GM23338 (cell line): ENCODE data around the gene KCNQ5. TPM values are rescaled to one million over a fixed set of nuclear protein-coding genes. Genes with fewer than 3 reads are reported as not detected.

ENCODE experiments used
- ATAC-seq: fragments of 200-7000 bp; cut with Tn5 transposase; 3 replicates; pipeline ENCODE4 v1.9.1; 2020
- DNase-seq: peaks from one replicate; pipeline ENCODE4 v3.0.0-alpha.2; 2015; ENCODE audit warnings: low spot score
- H2AFZ ChIP-seq: fragments of 200-600 bp; sonication (generic); 2 replicates; pipeline ENCODE4 v1.8.0; 2016; ENCODE audit warnings: antibody characterized with exemption, mild to moderate bottlenecking, moderate library complexity
- H3F3A ChIP-seq: fragments of 200-600 bp; sonication (generic); replicated peaks from 2 replicates; pipeline ENCODE4 v1.8.0; 2017; ENCODE audit warnings: antibody characterized with exemption, mixed run types, low read depth
- H3K27ac ChIP-seq: fragments of 200-600 bp; sonication (generic); 2 replicates; pipeline ENCODE4 v1.6.1; 2016; ENCODE audit warnings: low read depth
- H3K27me3 ChIP-seq: fragments of 200-600 bp; sonication (generic); 2 replicates; pipeline ENCODE4 v1.8.0; 2016; ENCODE audit warnings: mild to moderate bottlenecking, mixed run types, moderate library complexity; ENCODE audit not compliant: insufficient read depth
- H3K36me3 ChIP-seq: fragments of 200-600 bp; sonication (generic); 2 replicates; pipeline ENCODE4 v1.8.0; 2016; ENCODE audit warnings: mild to moderate bottlenecking; ENCODE audit not compliant: insufficient read depth
- H3K4me1 ChIP-seq: fragments of 200-600 bp; sonication (generic); 2 replicates; pipeline ENCODE4 v1.8.0; 2016; ENCODE audit warnings: mild to moderate bottlenecking, moderate library complexity; ENCODE audit not compliant: insufficient read depth
- H3K4me2 ChIP-seq: fragments of 200-600 bp; sonication (generic); 2 replicates; pipeline ENCODE4 v1.7.1; 2017; ENCODE audit warnings: mixed run types
- H3K4me3 ChIP-seq: fragments of 200-600 bp; sonication (generic); 2 replicates; pipeline ENCODE4 v1.6.1; 2016; ENCODE audit warnings: mixed run types
- H3K79me2 ChIP-seq: fragments of 200-600 bp; sonication (generic); replicated peaks from 2 replicates; pipeline ENCODE4 v1.8.0; 2017; ENCODE audit warnings: mild to moderate bottlenecking; ENCODE audit not compliant: insufficient read depth
- H3K9me2 ChIP-seq: fragments of 200-600 bp; sonication (generic); 2 replicates; pipeline ENCODE4 v1.8.0; 2017; ENCODE audit not compliant: insufficient read depth
- H4K20me1 ChIP-seq: fragments of 200-600 bp; sonication (generic); replicated peaks from 2 replicates; pipeline ENCODE4 v1.8.0; 2017; ENCODE audit warnings: mild to moderate bottlenecking; ENCODE audit not compliant: insufficient read depth
- H3K27ac Mint-ChIP-seq: 2 replicates; pipeline ENCODE4 v1.8.0; 2020; ENCODE audit warnings: inconsistent platforms, mild to moderate bottlenecking, moderate library complexity, mixed read lengths
- H3K27me3 Mint-ChIP-seq: 3 replicates; pipeline ENCODE4 v1.8.0; 2022; ENCODE audit warnings: low read depth, mild to moderate bottlenecking, moderate library complexity, mixed read lengths, inconsistent platforms; ENCODE audit not compliant: insufficient read depth, poor library complexity
- H3K36me3 Mint-ChIP-seq: 3 replicates; pipeline ENCODE4 v1.8.0; 2021; ENCODE audit warnings: low read depth, mild to moderate bottlenecking, inconsistent platforms, moderate library complexity, mixed read lengths
- H3K4me1 Mint-ChIP-seq: 3 replicates; pipeline ENCODE4 v1.8.0; 2020; ENCODE audit warnings: mild to moderate bottlenecking, inconsistent platforms, mixed read lengths
- H3K4me3 Mint-ChIP-seq: 3 replicates; pipeline ENCODE4 v1.8.0; 2021; ENCODE audit warnings: moderate library complexity, mild to moderate bottlenecking, inconsistent platforms, mixed read lengths
- H3K9me3 Mint-ChIP-seq: 3 replicates; pipeline ENCODE4 v1.8.0; 2020; ENCODE audit warnings: moderate library complexity, mild to moderate bottlenecking, inconsistent platforms, mixed read lengths
- CREB1 ChIP-seq: fragments of 250-450 bp; sonication (Bioruptor Pico); IDR thresholded peaks from 2 replicates; pipeline ENCODE4 v1.5.0; 2020; ENCODE audit warnings: low read depth, mild to moderate bottlenecking, moderate library complexity
- CTCF ChIP-seq, 2 experiments: fragments of 200-600 bp in 1 of 2; sonication (generic) in 1 of 2; conservative IDR thresholded peaks; 2 replicates each; pipeline versions ENCODE4 v1.5.1 to v1.6.1; 2016 to 2017; ENCODE audit warnings: antibody characterized with exemption in 2 of 2, low read depth in 2 of 2, mild to moderate bottlenecking in 2 of 2, moderate library complexity in 1 of 2
- ETS1 ChIP-seq: IDR thresholded peaks from 2 replicates; pipeline ENCODE4 v1.6.1; 2016; ENCODE audit warnings: antibody characterized with exemption
- EZH2 ChIP-seq: fragments of 200-600 bp; sonication (generic); IDR thresholded peaks from one replicate; pipeline ENCODE4 v1.8.0; 2017; ENCODE audit warnings: antibody characterized with exemption, mild to moderate bottlenecking, low read depth; ENCODE audit not compliant: unreplicated experiment
- JUNB ChIP-seq: IDR thresholded peaks from one replicate; pipeline ENCODE4 v1.6.1; 2016; ENCODE audit warnings: antibody characterized with exemption; ENCODE audit not compliant: unreplicated experiment
- NANOG ChIP-seq: IDR thresholded peaks from 2 replicates; pipeline ENCODE4 v1.6.1; 2016; ENCODE audit warnings: antibody characterized with exemption, borderline replicate concordance
- POLR2AphosphoS5 ChIP-seq: IDR thresholded peaks from 2 replicates; pipeline ENCODE4 v1.6.1; 2016; ENCODE audit warnings: antibody characterized with exemption, low read depth
- REST ChIP-seq: IDR thresholded peaks from one replicate; pipeline ENCODE4 v1.6.1; 2018; ENCODE audit warnings: antibody characterized with exemption; ENCODE audit not compliant: unreplicated experiment
- STAT1 ChIP-seq: IDR thresholded peaks from one replicate; pipeline ENCODE4 v1.6.1; 2016; ENCODE audit warnings: antibody characterized with exemption; ENCODE audit not compliant: unreplicated experiment
- ZNF462 ChIP-seq: fragments of 250-450 bp; sonication (Bioruptor Pico); IDR thresholded peaks from 2 replicates; pipeline ENCODE4 v1.5.0; 2020; ENCODE audit warnings: mild to moderate bottlenecking, moderate library complexity
- polyA plus RNA-seq: library from polyadenylated mRNA; unstranded; fragments of >200 nt; fragmentation: Nextera tagmentation; extraction: Ambion mirVana; gene quantifications from 2 replicates; pipeline ENCODE4 v1.2.1, GENCODE V29; 2016
- total RNA-seq: library from RNA; depleted of rRNA; stranded (reverse); fragments of >200 nt; shearing (Covaris generic); gene quantifications from 2 replicates; pipeline ENCODE4 v1.2.3, GENCODE V29; 2014

KCNQ5 gene
- total and polyA plus RNA-seq, 2 experiments from 2014 or later, result 0.68 to 0.87 TPM

GRCh38 chr6:72787391-72788031 is 165.6 kb downstream of the KCNQ5 start:
- Histone ChIP-seq H3K79me2 (no peaks in the 10 kb centered on the region), H3K4me3 (no peak overlapping the region), H3F3A (no peaks in the 10 kb centered on the region), H2AFZ (no peak overlapping the region), H3K27ac (no peak overlapping the region), H3K4me1 (no peaks in the 10 kb centered on the region), H3K9me2 (no peaks in the 10 kb centered on the region), H3K4me2 (no peak overlapping the region), H3K27me3 (no peaks in the 10 kb centered on the region), H4K20me1 (no peaks in the 10 kb centered on the region), H3K36me3 (no peaks in the 10 kb centered on the region)
- H3K36me3 Mint-ChIP-seq, result no peaks in the 10 kb centered on the region
- H3K9me3 Mint-ChIP-seq, result no peaks in the 10 kb centered on the region
- no peak overlapping the region for H3K4me3 Mint-ChIP-seq
- peak; percentile 76 for ATAC-seq
- peaks cover 2% of the 10 kb centered on the region for H3K27me3 Mint-ChIP-seq
- peak overlapping the region; percentile 78 for H3K27ac Mint-ChIP-seq
- peaks cover 8% of the 10 kb centered on the region; the same call in 2 of the 3 replicates for H3K4me1 Mint-ChIP-seq
- DNase-seq, result peak; percentile 64
- TF ChIP-seq JUNB, result no peak
- no peak for TF ChIP-seq REST
- TF ChIP-seq CTCF (conservative IDR thresholded peaks at IDR 0.05; ENCODE audit: low read depth in 2 of 2), result no peak
- TF ChIP-seq STAT1, result no peak
- TF ChIP-seq CREB1 (CRISPR knock-in tag), result no peak
- no peak for TF ChIP-seq ETS1
- TF ChIP-seq POLR2AphosphoS5, result no peak
- no peak for TF ChIP-seq EZH2
- TF ChIP-seq NANOG, result no peak
- TF ChIP-seq ZNF462, result no peak
